ENCODE data around the gene PPP1R12A.
"Not testable (repeated sequence)": the region's sequence is repeated elsewhere in the genome, so short reads cannot be mapped to it uniquely, and the experiment has no call there.

PPP1R12A gene

DNA sequence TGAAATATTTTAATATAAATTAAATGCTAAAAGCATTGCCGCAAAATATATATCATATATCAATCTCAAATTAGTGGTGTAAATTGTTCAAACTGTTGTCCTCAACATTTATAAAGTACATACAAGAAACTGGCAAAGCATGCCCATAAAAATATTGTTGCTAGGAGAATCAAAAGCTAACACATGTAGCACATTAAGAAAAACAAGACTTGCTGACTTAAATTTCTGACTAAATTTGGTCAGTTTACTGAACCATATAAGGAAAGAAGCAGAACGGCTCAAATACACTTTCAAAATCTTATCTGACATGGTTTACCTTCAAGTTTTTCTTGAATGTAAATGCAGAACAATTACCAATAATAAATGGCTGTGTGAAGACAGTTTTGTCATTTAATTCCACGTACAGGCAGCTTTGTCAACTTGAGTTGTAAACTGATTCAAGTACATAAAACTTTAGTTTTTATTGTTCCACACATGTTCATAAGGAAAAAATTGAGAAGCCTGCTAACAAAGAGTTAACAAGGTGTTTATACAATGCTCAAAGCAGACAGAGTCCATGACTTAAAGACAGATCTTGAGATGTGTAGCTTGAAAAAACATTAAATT, 50.4 kb downstream of the PPP1R12A start:
- H3K4me3 ChIP-seq (replicated peaks; ENCODE audit: low read depth, low read length), result no peak overlapping the region
- no peak for DNase-seq (ENCODE audit: low read depth)
- no peak for TF ChIP-seq CTCF (IDR thresholded peaks at IDR 0.05; ENCODE audit: low read length, missing control alignments)

DNA sequence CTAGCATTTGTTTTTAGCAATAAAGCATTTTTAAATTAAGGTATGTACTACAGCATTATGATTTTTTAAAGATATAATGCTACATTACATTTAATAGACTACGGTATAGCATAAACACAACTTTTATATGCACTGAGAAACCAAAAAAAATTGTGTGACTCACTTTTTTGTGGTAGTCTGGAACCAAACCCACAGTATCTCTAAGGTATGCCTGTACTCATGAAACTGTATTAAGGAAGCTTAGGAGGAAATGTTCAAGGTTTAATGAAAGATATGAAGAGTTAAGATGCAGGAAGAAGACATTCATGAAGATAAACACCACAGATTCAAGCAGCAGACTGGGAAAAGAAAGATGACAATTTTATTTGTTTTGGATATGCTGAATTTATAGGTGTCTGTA, 51.7 kb downstream of the PPP1R12A start:
- no peak for TF ChIP-seq CTCF (IDR thresholded peaks at IDR 0.05; ENCODE audit: low read length, missing control alignments)
- DNase-seq (ENCODE audit: low read depth), result peak; percentile 32

GRCh38 chr12:79881351-79881750, 53.5 kb downstream of the PPP1R12A start:
- DNase-seq (ENCODE audit: low read depth), result no peak
- no peak overlapping the region for H3K4me3 ChIP-seq (replicated peaks; ENCODE audit: low read depth, low read length)
- no peak for TF ChIP-seq CTCF (IDR thresholded peaks at IDR 0.05; ENCODE audit: low read length, missing control alignments)

More for the DNA sequence above, 51.7 kb downstream of the PPP1R12A start:
- H3K4me3 ChIP-seq (replicated peaks; ENCODE audit: low read depth, low read length), result no peak overlapping the region

- not testable (repeated sequence) for DNase-seq (ENCODE audit: low read depth); H3K4me3 ChIP-seq (replicated peaks; ENCODE audit: low read depth, low read length)
These were observed 56.4 kb downstream of the PPP1R12A start for GRCh38 chr12:79878506-79878905.

GRCh38 chr12:79877246-79877645, 57.7 kb downstream of the PPP1R12A start:
- no peak overlapping the region for H3K4me3 ChIP-seq (replicated peaks; ENCODE audit: low read depth, low read length)
- DNase-seq (ENCODE audit: low read depth), result peak; percentile 57
- TF ChIP-seq CTCF (IDR thresholded peaks at IDR 0.05; ENCODE audit: low read length, missing control alignments), result no peak

DNA sequence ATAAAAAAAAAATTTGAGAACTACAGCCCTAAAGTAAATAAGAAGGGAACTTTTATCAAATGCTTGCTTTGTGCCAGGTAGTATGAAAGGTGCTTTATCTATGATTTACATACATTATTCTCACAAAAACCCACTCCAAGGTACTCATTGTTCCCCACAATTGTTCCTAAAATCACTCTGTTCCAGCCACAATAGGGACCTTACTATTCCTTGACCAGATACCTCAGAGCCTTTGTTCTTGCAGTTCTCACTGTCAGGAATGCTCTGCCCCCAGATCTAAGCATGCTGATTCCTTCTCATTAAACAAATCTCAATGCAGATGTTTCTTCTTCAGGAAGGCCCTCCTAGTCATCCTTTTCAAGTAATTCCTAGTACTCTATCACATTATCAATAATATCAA, 60.2 kb downstream of the PPP1R12A start:
- DNase-seq (ENCODE audit: low read depth), result no peak
- H3K4me3 ChIP-seq (replicated peaks; ENCODE audit: low read depth, low read length), result no peak overlapping the region
- TF ChIP-seq CTCF (IDR thresholded peaks at IDR 0.05; ENCODE audit: low read length, missing control alignments), result no peak

DNA sequence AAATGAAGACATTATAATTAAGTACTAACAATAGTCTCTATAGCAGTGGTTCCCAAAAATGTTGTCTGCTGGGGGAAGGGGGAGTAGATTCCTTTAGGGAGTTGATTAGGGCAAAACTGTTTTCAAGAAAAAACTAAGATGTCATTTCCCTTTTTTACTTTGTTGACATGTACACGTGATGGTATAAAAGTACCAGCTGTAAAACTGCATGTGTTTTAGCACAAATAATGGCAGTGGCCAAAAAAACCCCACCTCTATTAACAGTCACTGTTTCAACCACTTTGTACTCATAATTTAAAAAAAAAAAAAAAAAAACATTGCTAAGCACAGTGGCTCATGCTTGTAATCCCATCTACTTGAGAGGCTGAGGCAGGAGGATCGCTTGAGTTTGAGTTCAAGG, 61.7 kb downstream of the PPP1R12A start:
- no peak for TF ChIP-seq CTCF (IDR thresholded peaks at IDR 0.05; ENCODE audit: low read length, missing control alignments)
- DNase-seq (ENCODE audit: low read depth), result no peak

More for the DNA sequence above, 61.7 kb downstream of the PPP1R12A start:
- H3K4me3 ChIP-seq (replicated peaks; ENCODE audit: low read depth, low read length), result no peak overlapping the region
